Renal cortical epithelial cell (primary cell): ENCODE measurements around the gene LRMDA. TPM values are rescaled to one million over a fixed set of nuclear protein-coding genes. Genes with fewer than 3 reads are reported as not detected.

ENCODE experiments used
- DNase-seq: peaks from one replicate; pipeline ENCODE4 v3.0.0-alpha.2; 2011; ENCODE audit warnings: low read depth
- total RNA-seq: library from RNA; depleted of rRNA; stranded (reverse); fragments of >200 nt; gene quantifications from 2 replicates; pipeline ENCODE4 v1.2.3, GENCODE V29; 2014

The LRMDA gene
- total RNA-seq, 1 donor from 2014 or later: 11.7 TPM

GRCh38 chr10:75773231-75773780, 341.9 kb downstream of the LRMDA start:
- DNase-seq: peak; percentile 83

- DNase-seq: no peak
Measured at GRCh38 chr10:75773813-75774782, 342.7 kb downstream of the LRMDA start.

GRCh38 chr10:75774783-75775490, 343.5 kb downstream of the LRMDA start:
- no peak for DNase-seq

- no peak for DNase-seq
Measured at GRCh38 chr10:75776738-75777504, 345.5 kb downstream of the LRMDA start.

- no peak for DNase-seq
Measured at GRCh38 chr10:75778665-75779064, 347.2 kb downstream of the LRMDA start.

- DNase-seq: no peak
Measured at GRCh38 chr10:75779276-75779675, 347.9 kb downstream of the LRMDA start.

- peak; percentile 71 for DNase-seq
Measured at GRCh38 chr10:75782463-75783248, 351.2 kb downstream of the LRMDA start.

- DNase-seq: peak; percentile 91
Measured at GRCh38 chr10:75788394-75789205, 357.2 kb downstream of the LRMDA start.

GRCh38 chr10:75793848-75794247, 362.4 kb downstream of the LRMDA start:
- no peak for DNase-seq

- no peak for DNase-seq
Measured at GRCh38 chr10:75801121-75801520, 369.7 kb downstream of the LRMDA start.

- no peak for DNase-seq
Measured at GRCh38 chr10:75801661-75802060, 370.2 kb downstream of the LRMDA start.

- DNase-seq: no peak
Measured at GRCh38 chr10:75803121-75803520, 371.7 kb downstream of the LRMDA start.

- no peak for DNase-seq
Measured at GRCh38 chr10:75803816-75804552, 372.6 kb downstream of the LRMDA start.

- no peak for DNase-seq
Measured at GRCh38 chr10:75806186-75806585, 374.8 kb downstream of the LRMDA start.

GRCh38 chr10:75807456-75807855, 376.0 kb downstream of the LRMDA start:
- DNase-seq: no peak

- DNase-seq: no peak
Measured at GRCh38 chr10:75809003-75809402, 377.6 kb downstream of the LRMDA start.

- peak; percentile 29 for DNase-seq
Measured at GRCh38 chr10:75814014-75814413, 382.6 kb downstream of the LRMDA start.

GRCh38 chr10:75815066-75815465, 383.6 kb downstream of the LRMDA start:
- no peak for DNase-seq

GRCh38 chr10:75817198-75817597, 385.8 kb downstream of the LRMDA start:
- DNase-seq: no peak
